GM19395 (cell line): Measurements from ENCODE around the gene SPATA21.

Experiments used
- ATAC-seq: cut with Tn5 transposase; IDR thresholded peaks from one replicate; pipeline ENCODE4 v1.9.1; 2021; ENCODE audit warnings: mild to moderate bottlenecking, moderate library complexity; ENCODE audit not compliant: unreplicated experiment

Gene SPATA21

DNA sequence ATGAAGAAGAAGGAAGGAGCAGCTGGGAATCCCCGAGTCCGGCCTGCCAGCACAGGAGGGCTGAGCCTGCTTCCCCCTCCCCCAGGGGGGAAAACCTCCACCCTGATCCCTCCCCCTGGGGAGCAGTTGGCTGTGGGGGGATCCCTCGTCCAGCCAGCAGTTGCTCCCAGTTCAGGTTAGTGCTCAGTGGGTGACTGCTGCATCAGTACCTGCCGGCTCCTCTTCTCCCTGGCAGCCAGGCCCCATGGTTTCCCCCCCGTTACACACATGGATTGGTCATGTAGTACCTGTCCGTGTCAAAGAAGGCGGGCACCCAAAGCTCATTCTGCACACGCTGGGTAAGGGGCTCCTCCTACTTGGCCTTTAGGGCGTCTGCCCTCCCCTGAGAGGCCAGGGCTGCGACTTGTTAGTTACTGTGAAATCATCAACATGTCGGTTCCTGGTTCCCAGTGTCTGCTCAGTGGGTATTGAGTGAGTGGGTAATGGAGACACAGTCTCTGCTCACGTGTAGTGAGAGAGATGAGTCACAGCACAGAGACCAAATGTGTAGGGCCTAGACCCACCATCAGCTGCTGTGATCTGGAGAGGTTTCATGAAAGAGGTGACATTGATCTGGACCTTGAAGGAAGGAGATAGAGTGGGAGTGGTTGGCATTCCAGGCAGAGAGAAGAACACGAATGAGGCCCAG lies 14.8 kb upstream of the SPATA21 start:
- no peak for ATAC-seq

DNA sequence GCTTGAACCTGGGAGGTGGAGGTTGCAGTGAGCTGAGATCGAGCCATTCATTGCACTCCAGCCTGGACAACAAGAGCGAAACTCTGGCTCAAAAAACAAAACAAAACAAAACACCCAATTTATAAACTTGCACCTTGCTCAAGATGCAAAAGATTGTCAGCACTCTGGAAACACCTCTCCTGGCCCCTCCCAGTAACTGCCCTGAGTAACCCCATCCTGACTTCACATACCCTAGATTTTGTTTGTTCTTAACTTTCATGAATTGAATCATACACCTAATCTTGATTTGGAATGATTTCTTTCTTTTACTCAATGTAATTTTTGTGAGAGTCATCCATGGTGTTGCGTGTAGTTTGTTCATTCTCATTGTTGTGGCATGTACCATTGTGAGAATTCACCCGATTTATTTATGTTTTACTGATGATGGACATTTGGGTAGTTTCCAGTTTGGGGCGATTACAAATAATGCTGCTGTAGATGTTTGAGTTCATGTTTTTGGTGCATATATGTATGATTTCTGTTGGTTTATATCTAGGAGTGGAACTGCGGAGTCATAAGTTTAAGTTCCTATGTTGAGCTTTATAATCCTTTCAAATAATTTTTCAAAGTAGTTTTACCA lies 13.7 kb upstream of the SPATA21 start:
- no peak for ATAC-seq

GRCh38 chr1:16449666-16450065 lies 12.4 kb upstream of the SPATA21 start:
- ATAC-seq, result no peak

DNA sequence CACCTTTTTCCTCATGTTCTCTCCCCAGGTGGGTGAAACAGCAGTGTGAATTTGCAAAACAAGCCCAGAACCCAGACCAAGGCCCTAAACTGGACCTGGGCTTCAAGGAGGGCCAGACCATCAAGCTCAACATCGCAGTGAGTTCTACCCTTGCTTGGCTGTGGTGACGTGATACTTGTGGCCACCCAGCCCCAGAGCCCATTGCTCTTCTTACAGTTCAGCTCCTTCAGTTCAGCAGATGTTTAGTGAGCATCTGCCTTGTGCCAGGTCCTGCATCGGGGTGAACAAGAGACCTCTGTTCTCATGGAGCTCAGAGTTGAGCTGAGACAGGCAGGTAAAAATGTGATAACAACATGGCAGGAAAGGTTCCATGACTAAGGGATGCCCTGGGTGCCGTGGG lies 11.8 kb upstream of the SPATA21 start:
- no peak for ATAC-seq

GRCh38 chr1:16447641-16448040 lies 10.4 kb upstream of the SPATA21 start:
- no peak for ATAC-seq

GRCh38 chr1:16446116-16446515 lies 8.9 kb upstream of the SPATA21 start:
- ATAC-seq, result no peak

DNA sequence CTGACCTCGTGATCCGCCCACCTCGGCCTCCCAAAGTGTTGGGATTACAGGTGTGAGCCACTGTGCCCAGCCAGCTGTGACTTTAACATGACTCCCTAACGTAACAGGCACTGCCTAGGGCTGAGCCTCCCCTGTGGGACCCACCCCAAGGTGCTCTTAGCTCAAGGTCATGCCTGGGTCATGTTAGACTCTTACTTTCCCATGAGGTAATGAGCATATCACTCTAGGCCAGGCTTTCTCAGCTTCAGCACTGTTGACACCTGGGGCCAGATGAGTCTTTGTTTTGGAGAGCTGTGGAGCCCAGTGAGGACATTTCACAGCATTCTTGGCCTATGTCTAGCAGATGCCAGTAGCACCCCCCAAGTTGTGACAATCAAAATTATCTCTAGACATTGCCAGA lies 7.8 kb upstream of the SPATA21 start:
- ATAC-seq, result no peak

GRCh38 chr1:16443975-16444770 lies 6.9 kb upstream of the SPATA21 start:
- no peak for ATAC-seq

- no peak for ATAC-seq
These were observed 5.7 kb upstream of the SPATA21 start for GRCh38 chr1:16442941-16443340.

- no peak for ATAC-seq
These were observed 5.0 kb upstream of the SPATA21 start for GRCh38 chr1:16442265-16442664.

DNA sequence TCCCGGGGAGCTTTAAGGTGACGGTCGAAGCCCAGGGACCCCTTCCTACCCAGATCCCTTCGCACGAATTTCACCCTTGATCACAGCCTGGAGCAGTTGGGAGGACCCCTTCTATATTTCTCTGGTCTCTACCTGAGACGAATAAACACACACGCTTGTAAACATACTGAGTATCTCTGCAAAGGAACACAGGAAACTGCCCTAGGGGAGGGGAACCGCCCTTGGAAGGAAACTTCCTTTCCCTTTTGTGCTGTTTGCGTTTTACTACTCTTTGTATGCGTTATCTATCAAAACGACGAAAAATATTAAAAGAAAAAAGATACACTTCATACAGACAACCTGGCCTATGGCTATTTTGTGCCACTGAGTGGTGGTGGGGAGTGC lies 4.0 kb upstream of the SPATA21 start:
- ATAC-seq, result no peak

- peak; percentile 82 for ATAC-seq
These were observed 3.5 kb upstream of the SPATA21 start, which contains the start of gene NECAP2 for GRCh38 chr1:16440470-16441281. NECAP2 (plus strand) TSS chr1:16440724; CDS start chr1:16440762, 38 bp downstream.

DNA sequence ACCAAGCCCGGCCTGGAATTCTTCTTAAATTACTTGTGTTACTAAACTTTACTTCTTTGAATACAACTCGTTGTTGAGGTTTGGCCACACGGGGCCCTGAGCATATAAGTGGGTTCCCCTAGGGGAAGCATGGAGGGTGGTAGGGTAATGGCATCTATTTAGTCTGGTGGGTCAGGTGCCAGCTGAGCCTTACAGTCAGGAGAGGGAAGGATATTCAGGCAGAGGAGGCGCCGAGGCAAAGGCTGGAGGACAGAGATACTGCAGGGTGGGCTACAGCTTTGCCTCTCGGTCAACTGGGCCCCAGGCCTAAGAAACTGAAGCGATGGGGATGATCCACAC lies 2.9 kb upstream of the SPATA21 start:
- peak; percentile 32 for ATAC-seq

DNA sequence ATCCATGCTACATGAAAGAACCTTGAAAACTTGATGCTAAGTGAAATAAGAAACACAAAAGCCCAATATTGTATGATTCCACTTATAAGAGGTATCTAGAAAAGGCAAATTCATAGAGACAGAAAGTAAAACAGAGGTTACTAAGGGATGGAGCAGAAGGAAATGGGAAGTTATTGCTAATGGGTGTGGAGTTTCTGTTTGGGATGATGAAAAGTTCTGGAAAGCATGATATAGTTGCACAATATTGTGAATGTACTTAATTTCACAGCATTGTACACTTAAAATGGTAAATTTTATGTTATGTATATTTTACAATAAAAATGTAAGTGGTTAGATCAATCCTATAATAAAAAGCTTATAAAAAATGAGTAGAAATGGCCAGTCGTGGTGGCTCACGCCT lies 1.7 kb upstream of the SPATA21 start:
- ATAC-seq, result no peak

DNA sequence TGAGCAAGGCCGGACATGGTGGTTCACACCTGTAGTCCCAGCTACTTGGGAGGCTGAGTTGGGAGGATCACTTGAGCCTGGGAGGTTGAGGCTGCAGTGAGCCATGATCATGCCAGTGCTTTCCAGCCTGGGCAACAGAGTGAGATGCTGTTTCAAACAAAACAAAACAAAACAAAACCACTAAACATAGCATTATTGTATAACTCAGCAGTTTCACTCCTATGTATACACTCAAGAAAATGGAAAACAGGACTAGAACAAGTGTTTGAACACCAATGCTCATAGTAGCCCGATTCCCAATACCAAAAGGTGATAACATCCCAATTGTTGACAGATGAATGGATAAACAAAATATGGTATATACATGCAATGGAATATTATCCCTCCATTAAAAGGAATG lies 1.3 kb upstream of the SPATA21 start:
- no peak for ATAC-seq

GRCh38 chr1:16434501-16434900 lies 2.7 kb downstream of the SPATA21 start:
- no peak for ATAC-seq

- ATAC-seq, result no peak
These were observed 3.2 kb downstream of the SPATA21 start for GRCh38 chr1:16434007-16434406.

GRCh38 chr1:16433030-16433429 lies 4.2 kb downstream of the SPATA21 start:
- no peak for ATAC-seq

DNA sequence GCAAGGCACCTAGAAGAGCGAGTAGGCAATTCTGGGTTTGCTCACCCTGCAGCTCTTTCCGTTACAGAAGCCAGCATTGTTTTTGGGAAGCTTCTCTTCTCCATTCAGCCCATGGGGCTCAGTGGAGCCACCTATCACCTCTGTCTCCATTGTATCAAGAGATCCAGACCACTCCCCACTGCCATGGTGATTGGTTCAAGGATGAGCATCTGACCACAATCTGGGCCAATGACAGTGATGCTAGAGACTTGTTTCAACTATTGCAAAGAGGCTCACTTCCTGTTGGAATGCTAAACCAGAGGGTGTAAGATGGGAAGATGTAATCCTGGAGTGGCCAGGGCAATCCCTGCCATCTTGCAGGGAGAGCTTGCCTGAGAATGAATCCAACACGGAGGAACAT lies 6.6 kb downstream of the SPATA21 start:
- ATAC-seq, result no peak

DNA sequence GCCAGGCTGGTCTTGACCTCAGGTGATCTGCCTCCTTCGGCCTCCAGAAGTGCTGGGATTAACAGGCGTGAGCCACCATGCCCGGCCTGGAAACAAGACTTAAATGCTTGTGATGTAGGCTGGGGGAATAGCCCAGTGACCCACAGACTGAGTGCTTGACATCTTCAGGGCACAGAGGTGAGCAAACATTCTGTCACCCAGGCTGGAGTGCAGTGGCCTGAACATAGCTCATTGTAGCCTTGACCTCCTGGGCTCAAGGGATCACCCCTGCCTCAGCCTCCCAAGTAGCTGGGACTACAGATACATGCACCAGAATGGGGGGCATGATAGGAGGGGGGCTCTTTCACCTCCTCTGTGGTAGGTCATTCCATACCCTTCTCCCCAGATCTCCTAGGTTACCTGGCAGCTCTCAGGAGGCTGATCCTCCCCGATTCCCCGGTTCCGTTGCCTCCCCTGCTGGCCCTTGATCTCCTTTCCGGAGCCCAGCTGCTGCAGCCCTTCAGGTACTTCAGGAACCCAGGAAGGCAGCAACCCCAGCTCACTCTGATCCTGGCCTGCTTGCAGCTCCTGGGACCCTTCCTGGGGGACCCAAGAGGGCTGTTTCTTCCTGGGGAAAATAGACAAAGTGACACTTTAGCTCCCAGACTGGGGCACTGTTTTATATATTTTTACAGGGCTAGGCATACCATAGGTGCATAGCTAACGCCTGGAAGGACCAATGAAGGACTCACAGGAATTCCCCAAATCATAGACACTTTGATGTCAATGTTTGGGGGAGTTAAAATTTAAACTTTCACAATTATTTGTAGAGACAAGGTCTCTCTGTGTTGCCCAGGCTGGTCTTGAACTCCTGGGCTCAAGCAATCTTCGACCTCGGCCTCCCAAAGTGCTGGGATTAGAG lies 11.8 kb downstream of the SPATA21 start:
- no peak for ATAC-seq
